Adrenal gland (tissue), 5 donors: ENCODE results near the gene LAMB1.

ENCODE experiments used
- CTCF ChIP-seq, 6 experiments: fragments of 450-650 bp in 4 of 6; fragments of 200-600 bp in 2 of 6; sonication (generic) in 1 of 6; IDR thresholded peaks; 1 replicate in 5 of 6; 2 replicates in 1 of 6; pipeline versions ENCODE4 v1.5.1 to v1.8.0; 2016 to 2021; ENCODE audit warnings: antibody characterized with exemption in 6 of 6, mild to moderate bottlenecking in 2 of 6, moderate library complexity in 1 of 6
- POLR2A ChIP-seq, 2 donors: fragments of 450-650 bp; IDR thresholded peaks; one replicate each; pipeline ENCODE4 v1.6.1; 2017; ENCODE audit warnings: antibody characterized with exemption in 2 of 2, mild to moderate bottlenecking in 2 of 2, moderate library complexity in 1 of 2
- donor health status: DM: no; HTN: no; CAD: no.

- no peak for TF ChIP-seq CTCF (IDR thresholded peaks at IDR 0.05)
- TF ChIP-seq POLR2A (IDR thresholded peaks at IDR 0.05) = no peak
Measured at GRCh38 chr7:108045154-108045553, 42.2 kb upstream of the LAMB1 start.
